HG03558 (cell line): ENCODE data around the gene NTN1.

Source experiments
- ATAC-seq: cut with Tn5 transposase; IDR thresholded peaks from one replicate; pipeline ENCODE4 v1.9.1; 2021; ENCODE audit warnings: moderate number of reproducible peaks; ENCODE audit not compliant: unreplicated experiment; ENCODE audit errors: extremely low read depth

Gene NTN1

DNA sequence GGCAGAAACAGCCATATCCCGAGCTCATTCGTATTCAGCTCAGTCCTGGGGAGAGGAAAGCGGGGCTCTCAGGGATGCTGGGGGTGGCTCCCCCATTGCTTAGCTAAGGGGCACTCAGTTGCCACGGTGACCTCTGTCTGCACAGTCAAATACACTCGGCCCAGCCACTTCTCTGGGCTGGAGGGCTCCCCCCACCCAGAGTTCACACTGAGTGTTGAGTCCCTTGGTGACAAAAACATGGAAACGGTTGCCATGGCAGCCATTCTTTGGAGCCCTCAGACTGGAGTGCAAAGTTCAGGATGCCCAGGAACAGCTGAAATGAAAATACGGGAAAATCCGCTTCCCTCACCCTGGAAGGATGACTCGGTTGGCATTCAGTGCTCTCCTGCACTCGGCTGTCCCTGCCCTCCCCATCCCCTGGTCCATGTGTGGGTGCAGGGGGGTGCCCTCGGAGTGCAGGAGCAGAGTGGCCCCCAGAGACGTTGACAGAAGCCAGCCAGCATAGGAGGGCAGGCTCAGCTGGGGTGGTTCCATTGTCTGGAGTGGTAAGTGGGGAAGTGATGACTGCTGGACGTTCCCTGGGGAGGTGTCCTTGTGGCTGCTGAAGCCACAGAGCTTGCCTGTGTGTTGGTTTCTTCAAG is 216.5 kb downstream of the NTN1 start:
- no peak for ATAC-seq

DNA sequence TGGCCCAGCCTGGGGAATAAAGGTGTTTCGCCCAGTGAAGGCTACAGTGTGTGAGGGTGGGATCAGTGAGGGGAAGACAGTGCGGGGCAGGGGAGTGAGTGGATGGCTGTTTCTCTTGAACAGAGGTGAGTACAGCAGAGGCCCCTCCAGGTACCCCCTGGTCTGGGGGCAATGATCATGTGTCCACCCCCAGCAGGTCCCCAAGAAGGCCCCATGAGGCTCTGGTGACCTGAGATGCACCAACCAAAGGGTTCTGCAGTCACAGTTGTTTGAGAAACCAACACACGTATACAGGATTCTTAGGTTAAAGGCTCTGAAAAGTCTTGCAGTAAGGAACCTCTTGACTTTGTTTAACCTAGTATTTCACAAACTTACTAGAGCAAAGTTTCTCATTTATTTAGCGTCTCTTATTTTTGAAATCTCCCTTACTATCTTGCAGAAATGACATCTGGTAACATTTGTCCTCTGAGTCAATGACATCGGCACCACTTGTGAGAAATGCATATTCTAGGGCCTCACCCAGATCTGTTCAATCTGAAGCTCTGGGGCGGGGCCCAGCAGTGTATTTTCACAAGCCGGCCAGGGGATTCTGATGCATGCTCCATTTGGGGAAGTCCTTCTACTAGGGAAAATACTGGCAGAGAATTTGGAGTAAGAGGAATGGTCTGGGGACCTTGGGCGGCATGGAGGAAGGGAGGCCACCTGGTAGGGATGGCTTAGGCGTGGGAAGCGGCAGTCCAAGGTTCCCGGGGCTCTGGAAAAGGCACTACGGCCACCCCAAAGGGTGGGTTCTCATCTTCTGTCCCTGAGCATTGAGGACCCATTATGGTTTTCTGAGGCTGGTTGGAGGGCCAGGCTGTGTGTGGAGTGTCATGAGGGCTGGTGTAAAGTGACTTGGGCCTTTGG is 217.3 kb downstream of the NTN1 start:
- no peak for ATAC-seq

DNA sequence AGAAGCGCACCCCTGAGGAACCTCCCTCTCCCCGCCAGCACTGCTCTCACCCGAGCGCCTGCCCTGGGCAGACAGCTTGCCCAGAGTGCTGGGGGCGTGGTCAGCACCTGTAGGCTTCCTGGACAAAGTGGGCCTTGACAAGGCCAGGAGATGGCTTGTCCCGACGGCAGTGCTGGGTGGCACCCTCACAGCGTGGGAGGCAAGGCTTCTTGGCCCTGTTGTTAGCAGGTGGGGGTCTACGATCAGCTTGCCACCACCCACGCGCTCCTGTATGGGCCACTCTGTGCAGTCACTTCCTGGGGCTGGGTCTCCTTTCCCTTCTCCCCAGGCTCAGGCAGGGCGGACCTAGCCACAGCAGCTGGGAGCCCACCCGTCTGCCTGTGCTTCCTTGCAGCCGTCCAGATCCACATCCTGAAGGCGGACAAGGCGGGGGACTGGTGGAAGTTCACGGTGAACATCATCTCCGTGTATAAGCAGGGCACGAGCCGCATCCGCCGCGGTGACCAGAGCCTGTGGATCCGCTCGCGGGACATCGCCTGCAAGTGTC is 218.0 kb downstream of the NTN1 start:
- no peak for ATAC-seq

DNA sequence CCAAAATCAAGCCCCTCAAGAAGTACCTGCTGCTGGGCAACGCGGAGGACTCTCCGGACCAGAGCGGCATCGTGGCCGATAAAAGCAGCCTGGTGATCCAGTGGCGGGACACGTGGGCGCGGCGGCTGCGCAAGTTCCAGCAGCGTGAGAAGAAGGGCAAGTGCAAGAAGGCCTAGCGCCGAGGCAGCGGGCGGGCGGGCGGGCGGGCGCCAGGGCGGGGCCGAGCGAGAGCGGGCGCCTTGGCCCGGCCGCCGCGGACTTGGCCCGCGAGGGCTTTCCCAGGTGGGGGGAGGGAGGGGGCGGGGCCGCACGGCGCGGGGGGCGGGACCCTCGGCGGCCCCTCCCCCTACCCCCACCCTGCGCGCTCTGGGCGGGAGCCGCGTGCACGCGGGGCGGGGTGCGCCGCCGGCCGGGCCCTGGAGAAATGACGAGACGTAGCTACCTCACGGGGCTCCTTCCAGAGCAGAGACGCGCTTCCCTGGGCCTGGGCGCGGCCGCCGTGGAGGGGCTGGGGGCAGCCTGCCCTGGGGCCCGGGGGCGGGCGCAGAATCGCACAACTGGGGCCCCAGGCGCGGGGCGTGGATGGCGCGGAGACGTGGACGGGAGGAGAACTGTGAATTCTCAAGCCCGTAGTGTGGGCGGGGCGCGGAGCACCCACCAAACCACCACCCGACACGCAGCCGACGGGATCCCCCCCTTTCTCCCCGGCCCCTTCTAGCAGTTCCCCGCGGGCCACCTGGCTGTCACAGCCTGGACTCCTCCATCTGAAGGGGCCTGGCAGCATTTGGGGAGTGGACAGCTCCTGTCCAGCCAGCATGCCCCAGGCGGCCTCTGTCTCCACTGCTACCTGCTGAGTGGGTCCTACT is 218.7 kb downstream of the NTN1 start:
- ATAC-seq: no peak

DNA sequence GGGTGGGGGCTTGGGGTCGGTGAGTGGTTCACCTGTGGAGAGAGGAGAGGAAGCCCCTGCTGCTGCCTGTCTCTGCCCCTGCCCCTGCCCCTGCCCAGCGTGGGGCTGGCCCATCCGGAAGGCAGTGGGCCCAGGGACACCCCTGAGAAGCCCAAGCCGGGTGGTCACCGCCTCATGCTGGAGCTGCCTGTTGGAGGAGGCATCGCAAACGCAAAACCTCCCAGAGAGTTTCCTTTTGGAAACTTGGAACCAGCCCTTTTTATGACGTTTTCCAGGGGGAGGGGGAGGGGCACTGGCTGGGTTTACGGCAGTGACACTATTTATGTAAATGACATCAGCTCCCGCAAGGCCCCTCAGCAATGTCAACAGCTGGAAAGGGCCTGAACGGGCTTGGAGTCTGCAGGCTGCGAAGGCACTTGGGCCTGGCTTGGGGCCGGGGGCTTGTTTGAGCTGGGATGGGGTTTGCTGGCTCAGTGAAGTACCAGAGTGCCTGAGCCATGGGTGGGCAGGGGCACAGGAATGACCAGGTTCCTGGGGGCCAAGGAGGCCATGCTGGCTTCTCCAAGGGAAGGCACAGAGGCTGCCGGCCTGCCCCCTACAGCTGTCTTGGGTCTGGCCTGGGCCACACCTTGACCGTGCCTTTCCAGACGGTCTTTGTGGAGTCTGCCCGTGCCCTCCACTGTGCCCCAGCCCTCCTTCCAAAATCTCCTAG is 219.5 kb downstream of the NTN1 start:
- no peak for ATAC-seq

- ATAC-seq: no peak
These were observed 220.0 kb downstream of the NTN1 start for GRCh38 chr17:9241371-9241712.

GRCh38 chr17:9241774-9242496 is 220.6 kb downstream of the NTN1 start:
- ATAC-seq: no peak

DNA sequence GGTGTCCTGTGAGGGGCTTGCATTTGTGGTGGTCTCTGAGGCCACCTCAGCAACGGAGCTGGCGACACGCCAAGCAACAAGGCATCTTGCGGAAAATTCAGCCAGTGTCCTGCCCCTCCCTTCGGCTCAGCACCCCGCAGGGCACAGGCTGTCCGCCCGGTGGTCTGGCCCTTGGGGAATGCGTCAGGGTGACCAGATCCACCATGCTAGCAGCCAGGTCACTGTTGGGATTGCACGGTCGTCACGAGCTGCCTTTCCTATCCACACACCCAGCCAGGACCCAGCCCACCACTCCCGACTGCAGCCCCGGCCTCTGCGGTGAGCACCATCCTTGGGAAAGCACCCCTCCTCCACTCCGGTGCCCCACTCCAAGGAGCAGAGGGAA is 221.2 kb downstream of the NTN1 start:
- no peak for ATAC-seq

DNA sequence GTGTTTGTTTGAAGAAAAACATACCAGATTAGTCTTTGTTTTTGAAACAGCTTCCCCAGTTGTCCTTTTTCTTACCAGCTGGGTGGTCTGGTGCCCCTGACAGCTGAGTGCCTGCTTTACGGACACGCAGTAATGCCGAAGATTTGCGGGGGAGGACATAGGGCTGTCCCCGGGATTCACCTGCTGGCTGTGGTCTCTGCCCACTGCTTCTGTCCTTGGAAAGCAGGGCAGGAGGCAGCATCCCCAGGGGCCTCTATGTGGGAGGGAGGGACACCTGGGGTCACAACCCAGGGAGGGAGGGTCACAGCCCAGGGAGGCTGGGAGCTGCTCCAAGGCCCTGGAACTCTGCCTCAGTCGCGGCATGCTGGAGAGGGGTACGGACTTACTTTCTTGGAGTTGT is 221.7 kb downstream of the NTN1 start:
- no peak for ATAC-seq

DNA sequence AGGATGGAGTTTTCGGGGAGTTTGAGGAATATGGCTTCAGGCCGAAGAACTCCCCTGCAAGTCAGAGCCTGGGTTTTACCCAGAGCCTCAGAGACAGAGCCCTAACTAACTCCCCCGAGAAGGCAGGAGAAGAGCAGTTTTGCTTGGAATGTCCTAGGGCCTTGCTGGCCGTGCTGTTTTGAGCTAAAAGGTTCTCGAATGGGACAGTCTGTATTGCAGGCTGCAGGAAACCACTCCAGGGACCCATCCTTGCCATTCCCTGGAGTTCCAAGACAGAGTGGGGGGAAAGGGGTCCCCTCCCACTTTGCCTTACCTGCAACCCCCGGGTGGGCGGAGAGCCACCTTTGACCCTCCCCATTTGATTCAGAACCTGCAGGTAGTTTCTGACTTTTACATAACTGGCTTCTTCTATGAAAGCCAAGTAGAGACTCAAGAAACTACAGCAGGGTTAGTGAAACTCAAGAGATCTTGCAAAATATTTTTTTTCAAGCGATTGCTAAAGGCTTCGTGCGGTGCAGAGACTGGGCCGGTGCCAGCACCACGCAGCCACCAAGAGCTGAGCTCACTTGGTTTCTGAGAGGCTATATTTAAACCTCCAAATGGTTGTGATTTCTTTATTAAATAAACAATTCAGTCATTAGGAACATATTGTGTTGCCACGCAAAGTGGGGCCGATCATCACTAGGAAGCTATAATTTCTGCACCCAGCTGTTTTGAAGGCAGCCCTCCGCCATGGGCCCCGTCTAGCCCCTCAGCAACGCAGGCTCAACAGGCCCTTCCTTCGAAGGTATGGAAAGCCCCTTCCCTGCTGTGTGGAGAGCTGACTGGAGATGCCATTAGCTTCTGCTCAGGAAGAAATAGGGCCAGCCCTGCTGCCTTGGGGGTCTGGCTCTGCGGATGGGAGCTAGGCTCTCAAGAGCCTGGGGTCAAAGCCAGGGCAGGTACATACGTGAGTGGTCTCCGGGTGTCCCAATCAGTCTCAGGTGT is 223.0 kb downstream of the NTN1 start:
- ATAC-seq: no peak

DNA sequence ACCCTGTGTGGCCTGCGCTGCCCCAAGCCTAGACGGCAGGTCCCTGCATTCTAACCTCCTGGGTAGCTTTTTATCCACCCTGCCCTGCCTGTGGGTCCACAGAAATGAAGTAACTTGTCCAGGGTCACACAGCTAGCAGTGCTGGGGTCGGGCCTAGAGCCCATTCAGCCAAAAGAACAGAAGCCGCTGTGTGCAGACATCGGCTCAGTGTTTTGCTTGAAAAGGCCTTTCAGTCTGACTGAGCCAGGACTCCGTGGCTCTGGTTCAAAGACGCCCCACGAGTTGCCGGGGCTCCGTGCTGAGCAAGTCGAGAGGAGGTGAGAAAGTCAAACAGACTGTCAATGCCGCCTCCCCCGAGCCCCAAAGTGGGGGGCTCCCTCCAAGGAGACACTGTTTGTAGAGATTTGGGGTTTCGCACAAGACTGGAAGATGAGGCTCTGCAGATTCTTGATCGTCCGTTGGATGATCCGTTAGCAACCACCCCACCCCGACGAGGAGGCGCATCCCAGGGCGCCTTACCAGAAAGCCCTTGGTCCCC is 226.2 kb downstream of the NTN1 start:
- ATAC-seq: no peak

- ATAC-seq: no peak
These were observed 228.1 kb downstream of the NTN1 start for GRCh38 chr17:9249245-9249953.

GRCh38 chr17:9251273-9251672 is 230.0 kb downstream of the NTN1 start:
- ATAC-seq: no peak

DNA sequence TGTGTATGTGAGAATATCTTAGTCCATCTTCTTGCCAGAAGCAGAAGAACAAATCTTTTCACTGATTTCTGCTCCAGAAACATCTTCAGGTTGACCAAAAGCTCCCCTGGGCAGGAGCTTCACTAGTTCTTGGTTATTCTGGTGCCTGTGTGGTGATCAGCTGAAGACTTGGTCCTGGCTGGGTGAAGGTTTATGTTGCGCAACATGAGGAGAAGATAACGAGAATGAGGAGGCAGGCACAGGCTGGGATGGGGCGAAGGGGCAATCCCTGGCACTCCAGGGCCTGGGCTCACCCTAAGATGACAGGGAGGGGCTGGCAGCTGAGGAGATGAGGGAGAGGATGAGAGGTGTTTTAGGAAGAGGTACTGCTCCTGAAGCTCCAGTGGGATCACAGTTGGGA is 232.0 kb downstream of the NTN1 start:
- ATAC-seq: no peak

DNA sequence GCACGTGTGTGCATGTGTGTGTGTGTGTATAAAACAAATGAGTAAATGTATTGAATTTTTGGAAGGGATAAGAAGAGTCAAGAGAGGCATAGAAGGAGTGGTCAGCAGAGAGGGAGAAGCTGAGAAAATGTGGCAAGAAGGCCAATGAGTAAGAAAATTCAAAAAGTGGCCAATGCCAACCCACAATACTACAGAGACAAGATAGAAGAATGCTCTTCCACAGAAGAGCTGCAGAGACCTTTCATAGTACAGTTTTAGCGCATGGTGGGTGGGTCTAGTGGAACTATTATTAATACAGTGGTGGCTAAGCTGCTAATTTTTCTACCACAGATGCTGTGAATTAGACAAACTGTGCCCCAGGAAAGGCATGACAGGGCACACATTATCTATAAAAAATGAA is 233.5 kb downstream of the NTN1 start:
- no peak for ATAC-seq

DNA sequence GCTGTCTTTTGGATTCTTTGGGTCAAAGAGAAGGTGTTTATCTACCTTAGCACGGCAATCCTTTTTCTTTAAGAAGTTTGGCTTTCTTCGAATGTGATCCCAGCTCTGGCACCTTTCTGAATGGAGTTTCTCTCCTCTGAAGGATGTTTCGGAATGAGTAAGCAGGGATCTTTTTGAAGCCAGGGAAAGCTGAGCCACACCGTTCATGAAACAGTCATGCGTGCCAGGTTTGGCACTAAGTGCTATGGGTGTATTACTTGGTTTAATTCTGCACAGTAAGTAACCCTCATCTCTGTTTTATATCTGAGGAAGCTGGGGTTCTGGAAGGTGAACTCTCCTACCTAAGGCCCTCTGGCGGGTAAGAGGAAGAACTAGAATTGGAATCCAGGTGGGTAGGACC is 234.5 kb downstream of the NTN1 start:
- ATAC-seq: no peak

GRCh38 chr17:9256361-9256750 is 235.0 kb downstream of the NTN1 start:
- no peak for ATAC-seq
